B cell (primary cell): ENCODE measurements around the gene WDR7. TPM values are rescaled to one million over a fixed set of nuclear protein-coding genes. Genes with fewer than 3 reads are reported as not detected.

Source experiments
- ATAC-seq: fragments of 200-7000 bp; cut with Tn5 transposase; one replicate; pipeline ENCODE4 v1.10.0; 2021; ENCODE audit warnings: low read depth, mild to moderate bottlenecking, moderate number of reproducible peaks, moderate library complexity
- CTCF ChIA-PET: fragments of 350-600 bp; sonication (Branson Sonifier 250); formaldehyde crosslinking; loops from one replicate; lab custom pipeline; 2021; ENCODE audit warnings: antibody characterized with exemption, inconsistent platforms; lab: Charles Lee
- POLR2A ChIA-PET: fragments of 350-600 bp; sonication (Branson Sonifier 250); formaldehyde crosslinking; loops from one replicate; lab custom pipeline; 2021; ENCODE audit warnings: antibody characterized with exemption; lab: Charles Lee
- DNase-seq: peaks from one replicate; pipeline ENCODE4 v3.0.0; 2013
- H2AFZ ChIP-seq: 2 replicates; pipeline ENCODE4 v1.6.1; 2012; ENCODE audit warnings: mild to moderate bottlenecking, low read depth, low read length; ENCODE audit not compliant: insufficient read depth, poor library complexity, severe bottlenecking
- H3K27ac ChIP-seq, 2 donors: 1 replicate in 1 of 2; 2 replicates in 1 of 2; pipeline ENCODE4 v1.5.1; 2012 to 2013; ENCODE audit warnings: low read length in 2 of 2, mild to moderate bottlenecking in 2 of 2, moderate library complexity in 1 of 2
- H3K27me3 ChIP-seq, 4 experiments: fragments of 200-600 bp in 1 of 4; sonication (generic) in 1 of 4; replicated peaks in 1 of 4; 1 replicate in 2 of 4; 2 replicates in 2 of 4; pipeline versions ENCODE4 v1.6.1 to v1.7.0; 2013 to 2016; ENCODE audit warnings: low read length in 3 of 4, mild to moderate bottlenecking in 2 of 4, mixed read lengths in 1 of 4, moderate library complexity in 1 of 4; ENCODE audit not compliant: insufficient read depth in 4 of 4, control insufficient read depth in 3 of 4; ENCODE audit errors: control extremely low read depth in 1 of 4
- H3K36me3 ChIP-seq, 2 experiments: replicated peaks in 1 of 2; 1 replicate in 1 of 2; 2 replicates in 1 of 2; pipeline versions ENCODE4 v1.6.1 to v1.7.1; 2013; ENCODE audit warnings: low read length in 1 of 2; ENCODE audit not compliant: insufficient read depth in 2 of 2, control insufficient read depth in 1 of 2; ENCODE audit errors: control extremely low read depth in 1 of 2, extremely low read depth in 1 of 2
- H3K4me1 ChIP-seq, 2 donors: fragments of 200-600 bp in 1 of 2; sonication (generic) in 1 of 2; 1 replicate in 1 of 2; 2 replicates in 1 of 2; pipeline versions ENCODE4 v1.5.1 to v1.6.1; 2013 to 2017; ENCODE audit warnings: low read length in 2 of 2; ENCODE audit not compliant: control insufficient read depth in 2 of 2, insufficient read depth in 2 of 2
- H3K4me2 ChIP-seq: replicated peaks from 2 replicates; pipeline ENCODE3; 2012; ENCODE audit warnings: mild to moderate bottlenecking, low read depth, low read length; ENCODE audit not compliant: poor library complexity, severe bottlenecking
- H3K4me3 ChIP-seq, 5 experiments: fragments of 200-600 bp in 1 of 5; sonication (generic) in 1 of 5; 1 replicate in 3 of 5; 2 replicates in 2 of 5; pipeline versions ENCODE4 v1.5.1 to v1.7.0; 2011 to 2016; ENCODE audit warnings: low read length in 4 of 5, mild to moderate bottlenecking in 4 of 5, low read depth in 2 of 5, control low read depth in 1 of 5, moderate library complexity in 1 of 5; ENCODE audit not compliant: insufficient read depth in 1 of 5; ENCODE audit errors: control extremely low read depth in 1 of 5, extremely low read depth in 1 of 5
- H3K79me2 ChIP-seq: fragments of 200-600 bp; sonication (generic); one replicate; pipeline ENCODE4 v1.6.0; 2016; ENCODE audit warnings: low read length; ENCODE audit not compliant: control insufficient read depth, insufficient read depth
- H3K9ac ChIP-seq: fragments of 200-600 bp; sonication (generic); 2 replicates; pipeline ENCODE4 v1.6.1; 2017; ENCODE audit warnings: mild to moderate bottlenecking, low read length, moderate library complexity
- H3K9me3 ChIP-seq, 3 donors: one replicate each; pipeline versions ENCODE4 v1.6.1 to v1.7.1; 2013; ENCODE audit warnings: low read length in 2 of 3; ENCODE audit not compliant: control insufficient read depth in 2 of 3, insufficient read depth in 1 of 3; ENCODE audit errors: control extremely low read depth in 1 of 3
- H4K20me1 ChIP-seq: 2 replicates; pipeline ENCODE4 v1.6.0; 2012; ENCODE audit warnings: mild to moderate bottlenecking, low read length; ENCODE audit not compliant: insufficient read depth, control insufficient read depth, poor library complexity, severe bottlenecking
- H3K27ac Mint-ChIP-seq: one replicate; pipeline ENCODE4 v1.8.0; 2021; ENCODE audit warnings: mixed read lengths
- H3K27me3 Mint-ChIP-seq: one replicate; pipeline ENCODE4 v1.8.0; 2021; ENCODE audit warnings: mixed read lengths
- H3K4me1 Mint-ChIP-seq: one replicate; pipeline ENCODE4 v1.8.0; 2021; ENCODE audit warnings: mixed read lengths
- H3K4me3 Mint-ChIP-seq: one replicate; pipeline ENCODE4 v1.8.0; 2021; ENCODE audit warnings: mixed read lengths
- H3K9me3 Mint-ChIP-seq: one replicate; pipeline ENCODE4 v1.8.0; 2022; ENCODE audit warnings: mixed read lengths; ENCODE audit not compliant: insufficient read depth
- EZH2 ChIP-seq: IDR thresholded peaks from 2 replicates; pipeline ENCODE4 v1.6.1; 2012; ENCODE audit warnings: borderline replicate concordance, low read depth, mild to moderate bottlenecking, moderate library complexity, low read length; ENCODE audit not compliant: insufficient read depth, poor library complexity, severe bottlenecking
- WGBS: methylation state at CpG from one replicate; pipeline ENCODE4 v1.1.5; 2013; ENCODE audit warnings: missing lambda C conversion rate; ENCODE audit not compliant: insufficient coverage; 5-methylcytosine and 5-hydroxymethylcytosine counted together
- intact Hi-C: fragments of 100-400 bp; cut with micrococcal nuclease; formaldehyde crosslinking; loops from one replicate; pipeline ENCODE4 v1.10.0; 2022
- polyA plus RNA-seq: library from polyadenylated mRNA; depleted of rRNA; stranded (reverse); fragments of >200 nt; gene quantifications from 2 replicates; pipeline ENCODE4 v1.2.3, GENCODE V29; 2012
- total RNA-seq, 2 donors: library from RNA; stranded (reverse); fragments of 120-200 nt in 1 of 2; gene quantifications; 1 replicate in 1 of 2; 2 replicates in 1 of 2; pipeline versions ENCODE4 v1.2.3 to v1.2.4, GENCODE V29; 2013 to 2022
- TF ChIP-seq, protein P1 (sequence below): fragments of 200-600 bp; IDR thresholded peaks from one replicate; pipeline ENCODE4 v1.8.0; 2022; ENCODE audit warnings: antibody characterized with exemption, mild to moderate bottlenecking

The WDR7 gene
- total and polyA plus RNA-seq, 2 donors (not counting 1 experiment from before 2014, with no cell fraction given) = 5.5 to 45.0 TPM

GRCh38 chr18:56756966-56757365 is 105.8 kb downstream of the WDR7 start:
- no peaks in the 10 kb centered on the region for H3K79me2 ChIP-seq
- no peaks in the 10 kb centered on the region for H3K27me3 ChIP-seq
- CTCF ChIA-PET = no interaction called here
- peaks cover 0 to 2% (median 0%) of the 10 kb centered on the region in 3 donors for H3K9me3 ChIP-seq
- no peak overlapping the region for H2AFZ ChIP-seq
- Mint-ChIP-seq H3K27ac (no peak overlapping the region), H3K27me3 (no peaks in the 10 kb centered on the region), H3K4me3 (no peak overlapping the region), H3K4me1 (no peaks in the 10 kb centered on the region), H3K9me3 (no peaks in the 10 kb centered on the region)
- no peaks in the 10 kb centered on the region for H4K20me1 ChIP-seq
- intact Hi-C loops = no loop called here
- ATAC-seq = no peak
- no peak for TF ChIP-seq EZH2
- TF ChIP-seq, protein P1, sequence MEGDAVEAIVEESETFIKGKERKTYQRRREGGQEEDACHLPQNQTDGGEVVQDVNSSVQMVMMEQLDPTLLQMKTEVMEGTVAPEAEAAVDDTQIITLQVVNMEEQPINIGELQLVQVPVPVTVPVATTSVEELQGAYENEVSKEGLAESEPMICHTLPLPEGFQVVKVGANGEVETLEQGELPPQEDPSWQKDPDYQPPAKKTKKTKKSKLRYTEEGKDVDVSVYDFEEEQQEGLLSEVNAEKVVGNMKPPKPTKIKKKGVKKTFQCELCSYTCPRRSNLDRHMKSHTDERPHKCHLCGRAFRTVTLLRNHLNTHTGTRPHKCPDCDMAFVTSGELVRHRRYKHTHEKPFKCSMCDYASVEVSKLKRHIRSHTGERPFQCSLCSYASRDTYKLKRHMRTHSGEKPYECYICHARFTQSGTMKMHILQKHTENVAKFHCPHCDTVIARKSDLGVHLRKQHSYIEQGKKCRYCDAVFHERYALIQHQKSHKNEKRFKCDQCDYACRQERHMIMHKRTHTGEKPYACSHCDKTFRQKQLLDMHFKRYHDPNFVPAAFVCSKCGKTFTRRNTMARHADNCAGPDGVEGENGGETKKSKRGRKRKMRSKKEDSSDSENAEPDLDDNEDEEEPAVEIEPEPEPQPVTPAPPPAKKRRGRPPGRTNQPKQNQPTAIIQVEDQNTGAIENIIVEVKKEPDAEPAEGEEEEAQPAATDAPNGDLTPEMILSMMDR = no peak
- DNase-seq = no peak
- no peak overlapping the region for H3K9ac ChIP-seq
- no peak overlapping the region for H3K4me2 ChIP-seq
- H3K36me3 ChIP-seq = peaks cover 2 to 6% of the 10 kb centered on the region in 2 experiments
- no peaks in the 10 kb centered on the region for H3K4me1 ChIP-seq
- 92% methylated on average over 5 of the region's 9 CpGs for WGBS
- POLR2A ChIA-PET = no interaction called here
- no peak overlapping the region for H3K27ac ChIP-seq
- H3K4me3 ChIP-seq = no peak overlapping the region

- TF ChIP-seq, protein P1 = no peak
- TF ChIP-seq EZH2 = no peak
- ATAC-seq (no peak), DNase-seq (no peak)
- no peaks in the 10 kb centered on the region for H3K79me2 ChIP-seq
- H3K9me3 ChIP-seq = no peaks in the 10 kb centered on the region
- Mint-ChIP-seq H3K4me3 (no peak overlapping the region), H3K4me1 (no peaks in the 10 kb centered on the region), H3K27ac (no peak overlapping the region), H3K27me3 (no peaks in the 10 kb centered on the region), H3K9me3 (no peaks in the 10 kb centered on the region)
- no peak overlapping the region for H3K27ac ChIP-seq
- intact Hi-C loops = no loop called here
- no peaks in the 10 kb centered on the region for H4K20me1 ChIP-seq
- ChIA-PET POLR2A (no interaction called here), CTCF (no interaction called here)
- no peaks in the 10 kb centered on the region for H3K27me3 ChIP-seq
- WGBS = no CpG with 5 or more reads among the region's 3 CpGs
- no peaks in the 10 kb centered on the region for H3K4me1 ChIP-seq
- H3K36me3 ChIP-seq = peaks cover 4 to 6% of the 10 kb centered on the region in 2 experiments
- H3K4me2 ChIP-seq = no peak overlapping the region
- no peak overlapping the region for H3K9ac ChIP-seq
- H2AFZ ChIP-seq = no peak overlapping the region
- no peak overlapping the region for H3K4me3 ChIP-seq
Observed at GRCh38 chr18:56770097-56770496, 118.9 kb downstream of the WDR7 start.
